Endothelial cell of hepatic sinusoid (primary cell): ENCODE measurements around the gene TIAM1.

Experiments used
- in situ Hi-C: cut with HindIII; loops from 2 replicates; pipeline ENCODE4 v1.10.0; 2017; ENCODE audit warnings: low sequenced_read_pairs

The TIAM1 gene

DNA sequence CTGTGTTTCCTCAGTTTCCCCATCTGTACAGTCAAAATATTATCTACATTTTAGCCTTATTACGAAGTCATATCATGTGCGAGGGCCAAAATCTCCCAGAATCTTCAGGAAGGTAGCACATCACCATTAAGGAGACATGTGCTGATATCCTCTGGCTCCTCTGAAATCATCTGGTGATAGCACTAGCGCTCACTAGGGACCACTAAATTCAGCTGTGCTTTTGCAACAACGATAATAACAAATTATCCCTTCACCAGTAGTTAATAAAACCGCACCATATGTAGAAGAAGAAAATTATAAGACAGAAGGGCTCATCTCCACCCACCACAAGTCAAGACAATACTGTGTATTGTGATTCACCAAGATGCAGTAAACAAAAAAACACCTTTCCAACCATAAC, 53.3 kb downstream of the TIAM1 start:
- in situ Hi-C loops = no loop called here

DNA sequence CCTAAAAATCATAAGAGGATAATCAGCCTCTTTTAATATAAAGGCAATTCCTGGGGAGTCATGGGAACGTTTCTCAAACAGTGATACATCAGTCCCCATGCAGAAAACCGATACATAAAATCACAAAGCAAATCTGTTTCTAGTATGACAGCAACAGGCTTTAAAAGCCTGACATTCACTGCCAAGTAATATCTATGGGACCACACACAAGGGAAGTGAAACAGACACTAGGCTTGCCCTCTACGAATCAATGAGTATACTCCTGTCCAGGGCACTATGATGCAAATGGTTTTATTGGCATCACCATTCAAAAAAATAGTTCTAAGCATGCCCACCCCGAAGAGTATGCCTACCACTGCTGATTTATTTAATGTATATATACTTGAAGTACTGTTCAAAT, 54.4 kb downstream of the TIAM1 start:
- in situ Hi-C loops = no loop called here

DNA sequence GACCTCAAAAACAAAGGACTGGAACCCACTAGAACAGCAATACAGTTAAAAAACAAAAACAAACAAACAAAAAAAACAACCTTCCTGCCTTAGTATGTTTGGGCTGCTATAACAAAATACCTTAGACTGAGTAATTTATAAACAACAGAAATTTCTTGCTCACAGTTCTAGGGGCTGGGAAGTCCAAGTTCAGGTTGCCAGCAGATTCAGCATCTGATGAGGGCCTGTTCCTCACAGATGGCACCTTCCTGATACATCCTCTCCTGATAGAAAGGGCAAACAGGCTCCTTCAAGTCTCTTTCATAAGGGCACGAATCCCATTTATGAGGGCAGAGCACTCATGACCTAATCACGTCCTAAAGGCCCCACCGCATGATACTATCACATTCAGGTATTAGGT, 55.9 kb downstream of the TIAM1 start:
- in situ Hi-C loops = no loop called here

DNA sequence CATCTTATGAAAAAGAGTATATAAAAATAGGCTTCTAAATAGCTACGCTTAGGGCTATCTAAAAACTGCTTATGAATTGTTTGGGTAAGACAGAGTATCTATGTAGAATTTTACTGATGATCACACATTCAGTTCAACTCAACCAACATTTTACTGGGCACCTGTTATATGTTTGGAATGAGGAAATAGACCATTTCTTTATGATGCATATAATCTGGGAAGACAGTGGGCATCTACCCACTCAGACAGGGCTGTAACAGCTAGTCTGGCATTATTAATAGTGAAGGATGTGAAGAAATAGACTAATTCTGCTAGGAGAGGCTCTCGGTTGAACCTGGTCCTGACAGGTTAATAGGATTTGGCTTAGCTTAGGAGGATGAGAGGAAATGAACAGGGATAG, 56.9 kb downstream of the TIAM1 start:
- in situ Hi-C loops = no loop called here

- in situ Hi-C loops = no loop called here
These were observed 57.4 kb downstream of the TIAM1 start for GRCh38 chr21:31286621-31287020.

GRCh38 chr21:31284797-31285397, 59.2 kb downstream of the TIAM1 start:
- in situ Hi-C loops = no loop called here

- in situ Hi-C loops = no loop called here
These were observed 61.0 kb downstream of the TIAM1 start for GRCh38 chr21:31283025-31283424.

GRCh38 chr21:31282095-31282709, 61.9 kb downstream of the TIAM1 start:
- in situ Hi-C loops = no loop called here

GRCh38 chr21:31281561-31281960, 62.5 kb downstream of the TIAM1 start:
- in situ Hi-C loops = no loop called here

GRCh38 chr21:31279986-31280385, 64.1 kb downstream of the TIAM1 start:
- in situ Hi-C loops = no loop called here

DNA sequence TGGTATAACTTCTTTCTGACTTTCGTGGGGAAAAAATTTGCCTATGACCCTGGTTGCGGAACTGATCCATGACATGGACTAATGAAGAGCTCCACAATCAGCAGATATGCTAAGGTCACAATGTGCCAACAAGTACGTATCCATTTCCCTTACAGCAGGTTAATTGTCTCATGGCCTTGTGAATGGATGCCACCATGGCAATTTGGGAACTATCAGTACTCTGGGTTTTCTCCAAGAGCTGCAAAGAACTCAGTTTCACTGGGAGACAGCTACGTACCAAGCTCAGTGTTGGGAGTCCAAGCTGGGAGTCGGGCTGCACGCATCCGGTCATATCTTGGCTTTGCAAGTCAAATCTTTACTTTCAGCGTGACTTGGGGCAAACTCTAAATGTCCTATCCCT, 64.8 kb downstream of the TIAM1 start:
- in situ Hi-C loops = no loop called here

GRCh38 chr21:31278511-31279130, 65.4 kb downstream of the TIAM1 start:
- in situ Hi-C loops = no loop called here

GRCh38 chr21:31276663-31277062, 67.4 kb downstream of the TIAM1 start:
- in situ Hi-C loops = no loop called here

DNA sequence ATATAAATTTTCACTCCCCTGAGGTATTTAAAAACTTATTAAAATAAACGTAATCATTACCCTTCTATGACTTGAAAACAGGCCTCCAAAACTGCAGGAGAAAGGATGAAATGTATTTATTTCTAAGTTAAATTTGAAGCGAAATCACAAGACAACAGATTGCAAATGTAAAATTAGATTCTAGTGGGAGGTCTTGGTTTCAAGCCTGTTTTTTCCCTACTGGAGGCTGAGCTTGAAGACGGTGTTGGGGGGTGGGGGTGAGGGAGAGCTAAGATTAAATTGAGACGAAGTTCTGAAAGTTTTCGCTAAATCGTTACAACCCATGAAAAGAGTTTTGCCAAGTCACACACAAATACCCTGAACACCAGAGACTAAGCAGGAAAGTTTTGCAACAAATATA, 68.2 kb downstream of the TIAM1 start:
- in situ Hi-C loops = no loop called here

- in situ Hi-C loops = loop anchor here (5.0 to 25.0 kb wide), 3 partner anchors 51 to 1014 kb away; partner anchors contain the start of genes MIS18A and MRAP
These were observed 70.8 kb downstream of the TIAM1 start for GRCh38 chr21:31273278-31273677.

DNA sequence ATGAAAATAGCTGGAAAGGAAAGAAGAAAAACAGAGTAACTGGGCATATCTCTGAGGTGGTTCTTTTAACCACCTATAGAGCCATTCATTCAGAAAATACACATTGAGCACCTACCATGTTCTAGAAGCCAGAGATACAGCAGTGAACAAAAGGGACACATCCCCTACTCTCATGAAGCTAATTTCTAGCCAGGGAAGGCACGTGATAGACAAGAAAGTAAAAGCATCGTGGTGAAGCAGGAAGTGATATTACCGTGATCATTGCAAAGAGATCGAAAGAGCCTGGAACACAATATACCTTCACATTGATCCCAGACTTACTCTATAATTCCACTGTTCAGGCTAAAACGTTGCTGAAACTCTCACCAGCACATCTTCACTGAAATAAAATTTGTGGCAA, 76.0 kb downstream of the TIAM1 start:
- in situ Hi-C loops = loop anchor here (25.0 kb wide), 2 partner anchors 119 to 1019 kb away; partner anchors contain the start of genes MIS18A and MRAP

GRCh38 chr21:31267644-31268043, 76.4 kb downstream of the TIAM1 start:
- in situ Hi-C loops = loop anchor here (25.0 kb wide), 2 partner anchors 120 to 1020 kb away; partner anchors contain the start of genes MIS18A and MRAP

DNA sequence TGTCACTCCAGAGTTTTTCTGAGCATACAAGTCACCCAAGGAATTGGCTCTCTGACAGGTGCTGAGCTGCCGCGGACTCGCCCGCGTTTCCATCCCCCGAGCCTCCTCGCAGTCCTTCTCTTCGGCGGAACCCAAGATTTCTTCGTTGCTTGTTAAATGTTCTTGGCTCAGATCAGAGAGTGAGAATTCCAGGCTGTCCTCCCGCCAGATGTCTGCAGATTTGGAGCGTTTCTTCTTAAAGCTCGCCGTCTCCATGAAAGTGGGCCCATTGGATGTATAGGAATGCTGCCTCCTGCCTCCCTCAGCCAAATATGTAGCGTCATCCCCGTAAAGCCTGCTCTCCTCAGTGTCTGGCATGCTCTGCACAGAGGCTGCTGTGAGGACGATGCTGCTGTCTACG, 77.8 kb downstream of the TIAM1 start:
- in situ Hi-C loops = loop anchor here (25.0 kb wide), 2 partner anchors 121 to 1021 kb away; partner anchors contain the start of genes MIS18A and MRAP

DNA sequence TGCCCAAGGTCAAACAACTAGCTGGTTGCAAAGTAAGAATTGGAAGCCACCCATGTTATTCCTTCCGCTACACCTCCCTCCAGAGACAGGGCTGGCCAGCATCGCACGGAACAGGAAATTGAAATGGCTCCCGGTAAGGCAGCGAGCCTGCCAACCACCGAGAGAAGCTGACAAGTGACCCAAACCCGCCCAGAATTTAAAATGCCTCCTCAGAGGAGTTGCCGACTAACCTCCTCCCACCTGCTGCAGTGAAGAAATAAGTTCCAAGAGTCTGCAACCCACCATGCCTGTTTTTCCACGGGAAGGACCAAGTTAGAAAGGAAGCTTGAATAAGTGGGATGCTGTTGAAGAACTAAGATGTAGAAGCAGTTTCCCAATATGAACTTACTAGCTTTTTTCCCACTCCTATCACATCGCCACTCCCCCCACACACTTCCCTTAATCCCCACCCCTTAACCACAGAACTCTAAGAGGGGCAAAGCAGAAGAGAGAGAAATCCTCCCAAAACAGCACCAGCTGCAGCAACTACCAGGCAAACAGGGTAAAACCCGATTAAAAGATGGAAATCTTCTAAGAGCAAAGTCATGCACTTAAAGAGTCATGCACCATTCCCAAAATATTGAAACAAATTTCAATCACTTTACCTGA, 78.6 kb downstream of the TIAM1 start:
- in situ Hi-C loops = loop anchor here (25.0 kb wide), 2 partner anchors 122 to 1022 kb away; partner anchors contain the start of genes MIS18A and MRAP

GRCh38 chr21:31264574-31264973, 79.5 kb downstream of the TIAM1 start:
- in situ Hi-C loops = loop anchor here (25.0 kb wide), 2 partner anchors 123 to 1023 kb away; partner anchors contain the start of genes MIS18A and MRAP

DNA sequence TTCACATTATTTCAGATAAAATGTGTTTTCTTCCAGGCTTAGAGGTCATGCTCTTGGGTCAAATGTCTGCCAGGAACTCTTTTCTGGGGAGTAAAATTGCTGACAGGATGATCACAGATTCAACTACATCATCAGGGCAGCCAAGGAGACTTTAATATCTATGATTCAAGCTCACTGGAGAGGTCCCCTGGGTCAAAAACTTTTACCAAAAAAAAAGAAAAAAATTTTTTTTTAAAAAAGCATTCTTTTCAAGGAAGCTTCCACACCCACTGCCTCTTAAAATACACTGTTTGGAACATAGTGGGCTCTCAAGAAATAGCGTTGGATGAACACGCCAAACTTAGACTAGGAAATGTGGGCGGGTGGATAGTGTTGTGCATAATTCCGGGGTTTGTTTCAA, 81.3 kb downstream of the TIAM1 start:
- in situ Hi-C loops = loop anchor here (25.0 kb wide), 2 partner anchors 125 to 1025 kb away; partner anchors contain the start of genes MIS18A and MRAP
